ENCODE results near the gene OTOP3.

Gene OTOP3

GRCh38 chr17:74917430-74917829 is 18.3 kb upstream of the OTOP3 start:
- no peak for DNase-seq

- no peak for DNase-seq
Measured at GRCh38 chr17:74918906-74919305, 16.8 kb upstream of the OTOP3 start.

- DNase-seq: no peak
Measured at GRCh38 chr17:74919440-74920305, 16.0 kb upstream of the OTOP3 start.

GRCh38 chr17:74920306-74920620 is 15.4 kb upstream of the OTOP3 start:
- no peak for DNase-seq

- no peak for DNase-seq
Measured at GRCh38 chr17:74920642-74921025, 15.1 kb upstream of the OTOP3 start.

- DNase-seq: no peak
Measured at GRCh38 chr17:74921026-74921681, 14.5 kb upstream of the OTOP3 start.

GRCh38 chr17:74921769-74922168 is 13.9 kb upstream of the OTOP3 start:
- no peak for DNase-seq

GRCh38 chr17:74922172-74922571 is 13.5 kb upstream of the OTOP3 start:
- DNase-seq: no peak

GRCh38 chr17:74922694-74923537 is 12.8 kb upstream of the OTOP3 start, which contains the start of gene USH1G:
USH1G (minus strand) TSS chr17:74923255; CDS start chr17:74923073, 182 bp downstream.
- peak in 1 of 2 experiments; percentile 53 for DNase-seq

GRCh38 chr17:74923538-74924249 is 12.0 kb upstream of the OTOP3 start:
- peak; percentile 13 to 74 for DNase-seq

- no peak for DNase-seq
Measured at GRCh38 chr17:74924250-74924948, 11.3 kb upstream of the OTOP3 start, which contains the start of gene OTOP2. OTOP2 (plus strand) TSS chr17:74924273; CDS start chr17:74924633, 360 bp downstream.

- DNase-seq: no peak
Measured at GRCh38 chr17:74925242-74925641, 10.5 kb upstream of the OTOP3 start.

- no peak for DNase-seq
Measured at GRCh38 chr17:74928786-74929185, 6.9 kb upstream of the OTOP3 start.

GRCh38 chr17:74930535-74931036 is 5.1 kb upstream of the OTOP3 start:
- no peak for DNase-seq

GRCh38 chr17:74935048-74935447 is 650 bp upstream of the OTOP3 start:
- no peak for DNase-seq

- DNase-seq: no peak
Measured at GRCh38 chr17:74936470-74936799, 737 bp downstream of the OTOP3 start.

GRCh38 chr17:74937064-74938051 is 1.7 kb downstream of the OTOP3 start:
- no peak for DNase-seq

GRCh38 chr17:74938194-74938950 is 2.7 kb downstream of the OTOP3 start:
- no peak for DNase-seq

GRCh38 chr17:74939534-74939933 is 3.8 kb downstream of the OTOP3 start:
- DNase-seq: no peak

Data from NCI-H446 (cell line).